Measurements from ENCODE around the gene XRRA1.
A peak's percentile ranks its signal among the peaks of the same experiment; 100 is the strongest.
"Not testable (repeated sequence)": the region's sequence is repeated elsewhere in the genome, so short reads cannot be mapped to it uniquely, and the experiment has no call there.

The XRRA1 gene, protein sequence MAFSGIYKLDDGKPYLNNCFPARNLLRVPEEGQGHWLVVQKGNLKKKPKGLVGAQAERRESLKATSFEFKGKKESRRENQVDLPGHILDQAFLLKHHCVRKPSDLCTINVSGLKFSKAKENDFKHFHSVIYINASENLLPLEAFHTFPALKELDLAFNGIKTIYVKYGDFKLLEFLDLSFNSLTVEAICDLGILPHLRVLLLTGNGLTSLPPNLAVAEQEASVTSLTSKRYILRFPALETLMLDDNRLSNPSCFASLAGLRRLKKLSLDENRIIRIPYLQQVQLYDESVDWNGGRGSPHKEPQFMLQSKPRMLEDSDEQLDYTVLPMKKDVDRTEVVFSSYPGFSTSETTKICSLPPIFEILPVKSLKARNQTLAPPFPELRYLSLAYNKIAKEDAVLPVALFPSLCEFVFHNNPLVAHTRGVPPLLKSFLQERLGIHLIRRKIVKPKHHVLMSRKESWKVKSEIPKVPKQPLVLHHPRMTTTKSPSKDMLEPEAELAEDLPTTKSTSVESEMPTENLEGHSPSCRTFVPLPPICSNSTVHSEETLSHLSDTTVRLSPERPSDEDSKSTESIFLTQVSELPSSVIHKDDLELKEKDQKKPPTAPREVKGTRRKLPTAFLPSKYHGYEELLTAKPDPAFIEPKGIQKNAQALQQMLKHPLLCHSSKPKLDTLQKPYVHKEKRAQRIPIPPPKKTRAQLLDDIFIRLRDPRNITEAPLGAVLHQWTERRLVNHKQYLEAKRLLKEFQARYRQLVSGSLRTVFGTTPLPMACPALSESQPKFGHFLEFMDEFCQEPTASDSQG

DNA sequence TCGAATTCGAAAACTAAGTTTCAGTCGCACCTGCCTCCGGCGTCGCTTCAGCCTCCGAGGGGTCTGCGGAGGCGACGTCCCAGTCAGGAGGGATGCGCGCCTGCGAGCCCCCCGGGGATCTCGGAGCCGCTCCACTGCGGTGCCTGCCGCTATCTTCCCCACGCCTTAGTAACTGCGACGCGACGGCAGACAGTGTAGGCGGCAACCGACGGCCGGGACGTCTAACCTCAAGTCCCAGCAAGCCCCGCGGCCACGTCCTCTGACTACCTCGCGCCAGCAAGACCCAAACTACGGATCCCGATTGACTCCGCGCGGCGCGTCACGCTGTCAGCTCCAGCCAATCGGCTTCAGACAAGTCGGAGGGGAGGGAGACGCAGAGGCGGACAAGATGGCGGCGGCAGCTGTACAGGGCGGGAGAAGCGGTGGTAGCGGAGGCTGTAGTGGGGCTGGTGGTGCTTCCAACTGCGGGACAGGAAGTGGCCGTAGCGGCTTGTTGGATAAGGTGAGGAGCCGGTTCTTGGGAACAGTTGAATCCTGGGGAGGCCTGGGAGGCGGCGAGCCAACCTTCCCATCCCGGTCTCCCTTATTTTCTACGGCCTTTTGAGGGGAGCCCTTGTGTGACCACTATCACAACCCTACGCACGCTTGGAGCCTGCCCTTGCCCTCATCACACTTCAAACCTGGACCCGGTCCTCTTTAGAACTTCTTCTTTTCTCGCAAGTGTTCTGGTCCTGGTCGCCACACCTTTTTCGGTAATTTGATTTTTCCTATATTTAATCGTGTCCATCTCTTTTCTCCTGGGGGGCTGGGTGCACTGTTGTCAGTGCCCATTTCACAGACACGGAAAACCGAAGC lies at the start of gene XRRA1, which contains the start of gene SPCS2:
Gene XRRA1 (minus strand): TSS at position 194 of the 855 bp plus-strand sequence. CDS start 8,213 bp downstream, outside the sequence.
Gene SPCS2 (plus strand): TSS at position 369 of the 855 bp plus-strand sequence. CDS start 20 bp downstream, at position 389.
- DNase-seq (ENCODE audit: low read depth) = peak; percentile 96

DNA sequence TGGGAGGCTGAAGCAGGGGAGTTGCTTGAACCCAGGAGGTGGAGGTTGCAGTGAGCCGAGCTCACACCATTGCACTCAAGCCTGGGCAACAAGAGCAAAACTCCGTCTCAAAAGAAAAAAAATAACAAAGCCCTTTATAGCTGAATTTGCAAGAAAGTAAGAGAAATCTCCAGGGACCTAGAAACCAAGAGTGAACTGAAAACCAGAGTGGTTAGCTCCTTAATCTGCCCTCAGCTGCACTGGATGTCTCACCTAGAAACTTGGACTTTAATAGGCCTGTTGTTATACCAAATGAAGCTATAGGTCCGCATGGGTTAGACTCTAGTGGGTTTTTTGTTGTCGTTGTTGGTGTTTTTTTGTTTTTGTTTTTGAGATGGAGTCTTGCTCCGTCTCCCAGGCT lies 44.0 kb upstream of the XRRA1 start:
- no peak for DNase-seq (ENCODE audit: low read depth)

DNA sequence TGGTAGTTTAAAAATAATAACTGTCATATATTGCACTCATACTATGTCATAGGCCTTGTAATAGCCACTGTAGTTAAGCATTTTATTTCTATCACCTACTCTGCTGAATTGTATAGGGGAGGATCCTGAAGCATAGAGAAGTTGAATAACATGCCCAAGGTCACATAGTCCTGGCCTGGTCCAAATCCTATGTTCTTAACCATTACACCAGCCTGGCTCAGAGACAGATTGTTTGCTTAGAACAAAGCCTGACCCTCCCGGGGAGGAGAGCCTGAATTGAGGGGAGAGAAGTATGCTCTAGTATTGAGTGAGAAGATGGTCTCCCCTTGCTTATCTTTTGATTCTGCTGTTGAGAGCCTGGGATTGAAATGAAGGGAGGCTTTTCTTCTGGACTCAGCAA lies 42.0 kb upstream of the XRRA1 start:
- DNase-seq (ENCODE audit: low read depth) = no peak

DNA sequence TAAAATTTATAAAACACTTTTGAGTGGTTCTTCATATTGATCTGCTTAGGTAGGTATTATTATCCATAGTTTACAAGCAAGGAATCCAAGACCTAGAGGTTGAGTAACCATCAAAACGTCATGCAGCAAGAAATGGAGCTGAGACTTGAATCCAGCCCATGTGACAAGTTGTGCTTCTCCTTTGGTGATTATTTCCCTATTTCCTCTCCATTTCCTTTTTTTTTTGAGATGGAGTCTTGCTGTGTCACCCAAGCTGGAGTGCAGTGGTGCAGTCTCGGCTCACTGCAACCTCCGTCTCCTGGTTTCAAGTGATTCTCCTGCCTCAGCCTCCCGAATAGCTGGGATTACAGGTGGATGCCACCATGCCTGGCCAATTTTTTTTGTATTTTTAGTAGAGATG lies 41.3 kb upstream of the XRRA1 start:
- DNase-seq (ENCODE audit: low read depth) = not testable (repeated sequence)

DNA sequence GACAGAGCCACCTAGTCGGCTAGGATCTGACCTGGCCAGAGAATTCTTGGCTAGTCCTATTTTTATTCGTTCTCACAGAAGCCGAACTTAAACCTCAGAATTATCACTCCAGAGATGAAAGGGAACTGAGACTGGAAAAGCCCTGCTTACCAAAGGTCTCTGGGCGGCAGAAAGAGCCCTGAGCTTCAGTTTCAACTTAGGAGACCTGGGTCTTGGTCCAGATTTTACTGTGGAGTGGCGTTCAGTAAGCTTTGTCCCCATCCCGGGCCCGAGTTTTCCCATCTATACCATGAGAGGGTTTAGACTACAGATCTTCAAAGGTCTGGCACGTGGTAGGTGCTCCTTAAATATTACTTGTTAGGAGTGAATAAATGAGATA lies 40.4 kb upstream of the XRRA1 start:
- DNase-seq (ENCODE audit: low read depth) = no peak

DNA sequence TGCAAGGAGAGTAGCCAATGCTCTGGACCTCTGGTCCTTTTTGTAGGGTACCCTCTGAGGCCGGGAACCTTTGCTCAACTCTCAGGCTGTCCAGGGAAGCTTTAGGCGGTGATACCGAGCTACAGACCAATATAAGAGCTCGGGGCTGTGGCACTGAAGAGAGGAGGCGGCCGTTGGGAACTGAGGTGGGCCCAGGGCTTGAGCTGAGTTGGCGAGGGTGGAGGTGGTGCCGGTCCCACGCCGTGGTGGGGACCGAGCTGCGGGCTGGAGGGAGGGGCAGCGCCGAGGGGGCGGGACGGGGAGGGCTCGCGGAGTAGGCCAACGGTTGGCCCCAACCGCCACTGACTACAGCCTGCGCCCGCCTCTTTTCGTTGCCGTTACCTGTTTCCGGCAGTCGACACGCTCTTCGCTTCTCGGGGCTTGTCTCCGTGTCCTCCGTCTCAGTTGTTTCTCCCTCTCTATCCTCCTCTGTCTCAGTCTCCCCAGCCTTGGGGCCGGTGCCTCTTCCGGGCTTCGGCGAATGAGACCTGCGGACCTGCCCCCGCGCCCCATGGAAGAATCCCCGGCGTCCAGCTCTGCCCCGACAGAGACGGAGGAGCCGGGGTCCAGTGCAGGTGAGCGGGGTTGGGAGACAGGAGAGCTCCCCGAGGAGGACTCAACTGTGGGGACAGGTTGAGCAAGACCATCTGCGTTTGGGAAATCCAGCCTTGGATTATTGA lies 39.8 kb upstream of the XRRA1 start, which contains the start of gene NEU3:
Gene NEU3 (plus strand): TSS at position 393 of the 719 bp plus-strand sequence. CDS start 128 bp downstream, at position 521.
- peak; percentile 75 for DNase-seq (ENCODE audit: low read depth)

DNA sequence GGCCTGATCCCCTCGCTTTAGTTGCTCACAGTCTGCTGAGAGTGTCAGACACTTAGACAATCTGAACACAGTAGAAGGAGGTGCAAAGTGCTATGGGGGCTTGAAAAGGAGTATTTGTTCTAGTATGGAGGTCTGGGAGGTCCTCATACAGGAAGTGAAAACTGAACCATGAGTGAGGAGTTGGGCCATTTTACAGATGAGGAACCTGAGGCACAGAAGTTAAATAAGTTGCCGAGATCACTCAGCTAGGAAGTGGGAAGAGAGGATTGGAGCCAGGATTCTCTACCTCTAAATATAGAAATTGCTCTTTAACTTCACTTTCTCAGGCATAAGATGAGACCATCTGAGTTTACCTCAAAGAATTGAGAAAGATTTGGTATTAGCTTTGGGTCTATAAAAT lies 35.8 kb upstream of the XRRA1 start:
- DNase-seq (ENCODE audit: low read depth) = no peak

DNA sequence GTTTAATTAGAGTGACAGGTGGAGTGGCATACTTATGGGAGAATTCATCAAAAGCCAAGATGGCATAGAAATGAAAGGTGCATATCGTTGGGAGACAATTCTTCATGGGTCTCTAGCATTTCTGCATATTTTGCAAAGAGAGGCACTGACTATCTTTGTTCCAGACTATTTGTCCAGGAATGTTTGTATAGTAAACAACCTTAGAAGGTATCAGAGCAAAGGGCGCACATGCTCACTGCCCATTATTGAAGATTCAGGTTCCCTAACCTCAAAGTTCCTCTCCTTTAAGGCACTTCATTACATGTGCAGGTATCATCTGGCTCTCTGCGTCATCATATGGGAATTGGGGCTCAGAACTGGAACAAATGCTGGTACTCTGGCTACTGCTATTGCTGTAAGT lies 35.2 kb upstream of the XRRA1 start:
- no peak for DNase-seq (ENCODE audit: low read depth)

DNA sequence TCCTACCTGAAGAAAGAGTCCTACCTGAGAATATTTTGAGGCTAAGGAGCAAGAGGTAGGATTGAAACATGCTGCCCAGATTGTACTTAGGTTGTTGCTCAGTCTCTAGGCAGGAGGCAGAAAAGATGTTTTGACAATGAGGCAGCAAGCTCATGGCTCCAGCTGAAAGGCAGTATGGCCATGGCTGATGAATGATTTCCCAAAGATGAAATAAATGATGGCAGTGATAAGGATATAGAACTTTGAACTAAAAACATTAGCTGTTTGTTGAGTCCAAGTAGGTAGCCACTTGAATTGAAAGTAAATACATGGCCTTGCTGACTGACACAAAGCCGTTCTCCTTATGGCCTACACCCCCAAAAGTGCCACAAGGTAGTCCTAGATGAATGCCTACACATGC lies 33.0 kb upstream of the XRRA1 start:
- no peak for DNase-seq (ENCODE audit: low read depth)

DNA sequence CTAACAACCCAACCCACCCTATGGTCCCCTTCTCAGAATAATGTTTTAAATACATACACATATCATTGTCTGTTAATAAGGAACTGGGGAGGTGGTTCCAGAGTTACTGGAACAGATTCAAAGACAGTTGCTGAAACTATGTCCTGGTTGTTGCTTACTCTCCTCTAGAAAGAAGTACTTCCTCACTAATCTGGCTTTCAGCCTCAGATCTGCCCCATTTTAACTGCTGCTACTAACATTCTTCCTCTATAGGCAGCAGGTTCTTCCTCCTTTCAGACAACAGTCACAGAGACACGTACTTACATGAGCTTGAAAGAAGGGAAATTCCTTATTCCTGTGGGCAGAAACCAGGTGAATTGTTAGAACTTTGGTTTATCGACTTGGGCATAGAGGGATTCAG lies 31.7 kb upstream of the XRRA1 start:
- DNase-seq (ENCODE audit: low read depth) = no peak

DNA sequence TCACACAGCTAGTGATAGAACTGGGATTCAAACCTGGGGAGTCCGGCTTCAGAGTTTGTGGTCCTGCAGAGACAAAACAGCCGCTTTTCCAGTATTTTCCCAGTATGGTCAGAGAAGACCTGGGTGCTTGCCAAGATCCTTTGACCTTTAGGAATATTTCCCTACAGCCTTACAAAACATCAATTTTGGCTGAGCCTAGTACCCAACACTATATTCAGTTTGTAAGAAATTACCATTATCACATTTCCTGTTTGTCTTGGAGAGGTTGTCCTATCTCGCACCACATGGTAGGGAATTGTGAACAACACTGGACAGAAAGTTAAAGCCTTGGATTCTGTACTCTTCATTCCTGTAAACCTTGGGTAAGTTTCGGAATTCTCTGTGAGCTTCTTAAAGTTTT lies 29.1 kb upstream of the XRRA1 start:
- DNase-seq (ENCODE audit: low read depth) = no peak

DNA sequence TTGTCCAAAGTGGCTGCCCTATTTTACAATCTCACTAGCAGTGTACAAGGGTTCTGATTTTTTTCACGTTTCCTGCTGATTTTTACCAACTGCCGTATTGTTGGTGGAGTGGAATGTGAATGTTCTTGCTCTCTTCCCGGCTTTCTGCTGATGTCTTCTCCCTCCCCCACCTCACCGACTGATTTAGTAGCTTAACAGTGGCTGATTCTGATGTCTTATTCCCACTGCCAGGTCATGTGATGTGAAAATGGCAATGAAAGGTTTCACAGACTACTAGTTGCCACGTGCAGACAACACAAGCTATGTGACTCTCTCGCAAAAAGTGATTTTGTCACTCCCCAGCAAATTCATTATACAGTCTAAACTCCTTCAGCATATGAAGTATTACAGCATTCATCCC lies 22.5 kb upstream of the XRRA1 start:
- no peak for DNase-seq (ENCODE audit: low read depth)

DNA sequence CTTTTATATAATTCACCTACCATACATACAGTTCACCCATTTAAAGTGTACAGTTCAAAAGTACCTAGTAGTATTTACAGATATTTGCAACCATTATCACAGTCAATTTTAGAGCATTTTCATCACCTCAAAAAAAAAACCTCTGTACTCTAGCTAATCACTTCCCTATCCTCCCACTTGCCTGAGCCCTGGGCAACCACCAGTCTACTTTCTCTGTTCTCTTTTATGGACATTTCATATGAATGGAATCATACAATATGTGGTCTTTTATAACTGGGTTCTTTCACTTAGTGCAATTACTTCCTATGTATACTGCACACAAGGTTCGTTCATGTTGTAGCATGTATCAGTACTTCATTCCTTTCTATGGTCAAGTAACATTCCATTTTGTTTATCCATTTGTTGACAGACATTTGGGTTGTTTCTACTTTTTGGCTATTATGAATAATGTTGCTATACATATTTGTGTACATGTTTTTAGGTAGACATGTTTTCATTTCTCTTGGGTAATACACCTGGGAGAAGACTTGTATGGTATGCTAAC lies 22.0 kb upstream of the XRRA1 start:
- DNase-seq (ENCODE audit: low read depth) = no peak

DNA sequence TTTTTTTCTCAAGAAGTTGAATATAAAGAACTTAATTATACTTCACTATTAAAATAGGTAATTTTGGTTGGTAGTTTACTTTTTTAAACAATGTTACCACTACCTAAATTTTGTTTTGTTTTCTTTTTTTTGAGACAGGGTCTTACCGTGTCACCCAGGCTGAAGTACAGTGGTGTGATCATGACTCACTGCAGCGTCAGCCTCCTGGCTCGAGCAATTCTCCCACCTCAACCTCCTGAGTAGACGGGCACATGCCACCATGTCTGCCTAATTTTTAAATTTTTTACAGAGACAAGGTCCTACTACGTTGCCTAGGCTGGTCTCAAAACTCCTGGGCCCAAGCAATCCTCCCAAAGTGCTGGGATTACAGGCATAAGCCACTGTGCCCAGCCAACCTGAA lies 17.8 kb upstream of the XRRA1 start:
- no peak for DNase-seq (ENCODE audit: low read depth)

DNA sequence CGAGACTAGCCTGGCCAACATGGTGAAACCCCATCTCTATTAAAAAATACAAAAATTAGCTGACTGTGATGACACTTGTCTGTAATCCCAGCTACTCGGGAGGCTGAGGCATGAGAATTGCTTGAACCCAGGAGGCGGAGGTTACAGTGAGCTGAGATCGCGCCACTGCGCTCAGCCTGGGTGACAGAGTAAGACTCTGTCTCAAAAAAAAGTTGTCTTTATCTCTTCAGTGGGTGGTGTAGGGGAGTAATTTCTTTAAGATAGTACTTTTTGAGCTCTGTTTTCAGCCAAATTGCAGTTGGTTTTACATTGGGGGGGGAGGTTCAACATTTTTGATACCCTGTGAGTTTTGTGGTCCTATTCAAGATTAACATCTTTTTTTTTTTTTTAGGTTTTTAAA lies 11.2 kb upstream of the XRRA1 start:
- not testable (repeated sequence) for DNase-seq (ENCODE audit: low read depth)

DNA sequence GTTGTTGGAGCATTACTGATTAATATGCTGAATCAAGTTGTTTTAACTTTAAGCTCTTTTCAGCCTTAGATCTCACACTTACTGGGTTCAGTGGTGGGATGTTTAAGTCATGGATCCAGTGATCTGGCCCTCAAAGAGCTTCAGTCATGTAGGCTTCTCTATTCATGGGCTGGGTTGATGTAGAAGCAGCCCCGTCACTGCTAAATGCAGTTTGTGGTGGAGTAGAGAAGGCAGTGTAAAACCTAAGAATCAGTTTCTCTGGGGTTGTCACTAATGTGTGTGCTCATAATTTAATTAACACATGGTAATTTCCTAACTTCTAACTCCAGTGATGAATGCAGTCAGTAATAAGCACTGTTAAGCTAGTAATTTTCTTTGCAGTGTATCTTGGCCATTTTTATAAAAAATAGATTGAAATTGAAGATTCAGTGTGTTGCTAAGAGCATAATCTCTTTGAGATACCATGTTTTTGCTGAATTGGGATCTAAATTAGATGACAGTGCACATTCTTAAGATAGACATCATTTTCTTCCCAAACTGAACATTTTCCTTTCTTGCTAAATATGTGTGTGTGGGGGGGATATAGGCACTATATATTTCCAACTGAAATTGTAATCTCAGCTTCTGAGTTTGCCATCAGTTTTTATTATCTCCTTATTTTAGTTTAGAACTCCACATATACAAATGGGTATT lies 9.2 kb upstream of the XRRA1 start:
- DNase-seq (ENCODE audit: low read depth) = no peak

DNA sequence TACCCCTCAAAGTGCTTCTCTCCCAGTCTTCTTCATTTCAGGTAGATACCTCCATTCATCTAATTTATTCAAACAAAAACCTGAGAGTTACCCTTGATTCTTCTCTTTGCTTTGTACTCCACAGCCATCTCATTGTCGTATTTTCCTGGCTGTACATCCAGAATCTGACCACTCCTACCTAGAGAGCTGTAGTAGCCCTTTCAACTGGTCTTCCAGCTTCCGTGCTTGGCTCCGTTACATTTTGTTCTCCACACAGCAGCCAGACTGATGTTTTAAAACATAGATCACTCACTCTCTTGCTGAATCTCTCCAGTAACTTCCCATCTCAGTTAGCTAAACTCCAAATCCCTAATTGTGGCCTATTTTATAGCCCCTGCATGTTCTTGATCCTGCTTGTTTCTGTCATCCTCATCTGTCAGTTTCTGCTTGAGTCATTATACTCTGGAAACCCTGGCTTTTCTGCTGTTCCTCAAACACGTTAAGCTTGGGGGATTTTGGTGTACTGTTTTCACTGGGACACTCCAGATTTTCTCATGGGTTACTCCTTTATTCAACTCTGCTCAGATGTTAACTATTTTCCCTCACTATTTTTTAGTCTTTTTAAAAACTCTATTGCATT lies 7.6 kb upstream of the XRRA1 start:
- DNase-seq (ENCODE audit: low read depth) = no peak

DNA sequence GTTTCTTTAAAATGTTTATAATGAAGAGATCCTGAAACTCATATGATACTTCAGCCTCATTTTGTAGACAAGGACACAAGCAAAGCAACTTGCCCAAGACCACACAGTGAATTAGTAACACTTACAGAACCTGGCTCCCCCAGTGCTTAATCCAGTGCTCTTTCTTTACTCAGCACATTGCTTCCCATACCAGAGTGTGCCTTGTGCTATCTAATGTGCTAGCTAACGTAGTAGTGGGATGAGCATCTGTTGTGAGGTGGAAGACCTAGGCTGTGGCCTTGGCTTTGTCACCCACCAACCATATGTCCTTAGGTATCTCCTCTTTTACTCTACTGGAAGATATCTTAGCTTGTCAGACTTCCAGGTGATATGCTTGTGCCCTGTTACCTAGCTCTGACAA lies 5.3 kb upstream of the XRRA1 start:
- no peak for DNase-seq (ENCODE audit: low read depth)

DNA sequence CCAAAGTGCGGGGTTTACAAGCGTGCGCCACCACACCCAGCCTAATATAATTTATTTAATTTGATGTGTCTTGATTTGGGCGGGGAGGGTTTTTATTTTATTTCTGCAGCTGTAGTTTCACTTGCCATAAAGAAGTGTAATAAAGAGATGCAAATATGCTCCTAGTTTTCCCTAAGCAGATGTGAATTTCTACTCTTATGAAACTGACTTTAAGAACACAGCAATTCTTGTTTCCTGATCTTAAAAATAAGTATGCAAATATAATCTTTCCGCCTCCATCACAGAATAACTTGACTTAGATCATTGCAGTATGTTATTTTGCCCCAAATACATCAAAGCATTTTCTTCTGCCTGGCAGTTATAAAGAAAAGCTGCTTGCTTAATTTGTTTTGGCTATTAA lies 4.6 kb upstream of the XRRA1 start:
- no peak for DNase-seq (ENCODE audit: low read depth)

DNA sequence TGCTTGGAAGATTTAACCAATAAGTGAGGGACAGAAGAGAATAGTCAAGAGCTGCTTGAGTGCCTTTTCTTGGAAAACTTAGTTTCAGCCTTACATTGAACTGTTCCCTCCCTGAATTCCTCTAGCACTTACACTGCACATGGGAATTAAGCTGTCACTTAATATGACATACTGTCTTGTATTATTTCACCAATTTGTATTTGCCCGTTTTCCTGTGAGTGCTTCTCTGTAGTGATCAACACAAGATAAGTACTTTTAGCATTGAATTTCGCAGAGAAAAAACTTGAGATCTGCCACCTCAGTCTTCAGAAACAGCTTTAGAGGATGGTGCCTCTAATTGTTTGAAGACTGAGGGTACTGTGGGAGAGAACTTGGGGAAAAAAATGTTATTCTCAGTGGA lies 3.9 kb upstream of the XRRA1 start:
- DNase-seq (ENCODE audit: low read depth) = no peak
